A673 (cell line): ENCODE measurements around the gene OR51V1. TPM values are rescaled to one million over a fixed set of nuclear protein-coding genes. Genes with fewer than 3 reads are reported as not detected.

Experiments used
- BruUV-seq: library from RNA; stranded (reverse); fragments of 400-500 nt; replicated peaks from 2 replicates; lab custom pipeline; 2021; lab: Mats Ljungman, UMichigan
- CTCF ChIA-PET: fragments of 300-600 bp; sonication (Branson Sonifier 250); formaldehyde crosslinking; loops from one replicate; lab custom pipeline; 2022; ENCODE audit warnings: antibody characterized with exemption; lab: Charles Lee
- POLR2A ChIA-PET: fragments of 300-600 bp; sonication (Branson Sonifier 250); formaldehyde crosslinking; loops from one replicate; lab custom pipeline; 2022; ENCODE audit warnings: antibody characterized with exemption; ENCODE audit not compliant: low non-redundant PET; lab: Charles Lee
- DNase-seq: peaks from one replicate; pipeline ENCODE4 v3.0.0-alpha.2; 2015; ENCODE audit warnings: low spot score
- H3K27ac ChIP-seq: fragments of 200-600 bp; sonication (generic); 2 replicates; pipeline ENCODE4 v1.5.1; 2016; ENCODE audit warnings: mixed run types, low read depth, mild to moderate bottlenecking, mixed read lengths, antibody characterized with exemption, low read length; ENCODE audit not compliant: poor library complexity, severe bottlenecking
- H3K27me3 ChIP-seq: fragments of 200-600 bp; sonication (generic); replicated peaks from 2 replicates; pipeline ENCODE4 v1.6.1; 2017; ENCODE audit warnings: mixed run types, low read depth, mild to moderate bottlenecking, mixed read lengths, antibody characterized with exemption, low read length; ENCODE audit not compliant: insufficient read depth, poor library complexity
- H3K36me3 ChIP-seq: fragments of 200-600 bp; sonication (generic); 2 replicates; pipeline ENCODE4 v1.6.1; 2016; ENCODE audit warnings: mixed run types, mild to moderate bottlenecking, mixed read lengths, antibody characterized with exemption, low read length; ENCODE audit not compliant: insufficient read depth, poor library complexity, severe bottlenecking
- H3K4me1 ChIP-seq: fragments of 200-600 bp; sonication (generic); 2 replicates; pipeline ENCODE4 v1.6.1; 2017; ENCODE audit warnings: mixed run types, mild to moderate bottlenecking, mixed read lengths, antibody characterized with exemption, low read length; ENCODE audit not compliant: insufficient read depth, poor library complexity, severe bottlenecking
- H3K4me3 ChIP-seq: fragments of 200-600 bp; sonication (generic); 2 replicates; pipeline ENCODE4 v1.5.1; 2016; ENCODE audit warnings: low read depth, mixed run types, mild to moderate bottlenecking, mixed read lengths, low read length; ENCODE audit not compliant: poor library complexity, severe bottlenecking
- H3K9me3 ChIP-seq: fragments of 200-600 bp; sonication (generic); 2 replicates; pipeline ENCODE4 v1.6.1; 2016; ENCODE audit warnings: mixed run types, low read depth, mild to moderate bottlenecking, mixed read lengths, antibody characterized with exemption, low read length; ENCODE audit not compliant: poor library complexity, severe bottlenecking
- EZH2 ChIP-seq: fragments of 200-600 bp; sonication (generic); IDR thresholded peaks from 2 replicates; pipeline ENCODE4 v1.6.1; 2017; ENCODE audit warnings: borderline replicate concordance, low read depth, mild to moderate bottlenecking, mixed read lengths, antibody characterized with exemption, low read length; ENCODE audit not compliant: poor library complexity, severe bottlenecking
- intact Hi-C: fragments of 100-400 bp; cut with micrococcal nuclease; formaldehyde crosslinking; loops from one replicate; pipeline ENCODE4 v1.10.0; 2022; ENCODE audit not compliant: unreplicated experiment
- total RNA-seq: library from RNA; stranded (reverse); gene quantifications from 2 replicates; pipeline ENCODE4 v1.2.3, GENCODE V29; 2021
- TF ChIP-seq, protein P1 (sequence below): fragments of 300-800, 200-600 bp; sonication (generic); conservative IDR thresholded peaks from 2 replicates; pipeline ENCODE4 v1.5.1; 2017; ENCODE audit warnings: low read depth, mild to moderate bottlenecking, antibody characterized with exemption, low read length, moderate library complexity, mixed read lengths

Gene OR51V1
- total RNA-seq, 1 experiment from 2014 or later: not detected

DNA sequence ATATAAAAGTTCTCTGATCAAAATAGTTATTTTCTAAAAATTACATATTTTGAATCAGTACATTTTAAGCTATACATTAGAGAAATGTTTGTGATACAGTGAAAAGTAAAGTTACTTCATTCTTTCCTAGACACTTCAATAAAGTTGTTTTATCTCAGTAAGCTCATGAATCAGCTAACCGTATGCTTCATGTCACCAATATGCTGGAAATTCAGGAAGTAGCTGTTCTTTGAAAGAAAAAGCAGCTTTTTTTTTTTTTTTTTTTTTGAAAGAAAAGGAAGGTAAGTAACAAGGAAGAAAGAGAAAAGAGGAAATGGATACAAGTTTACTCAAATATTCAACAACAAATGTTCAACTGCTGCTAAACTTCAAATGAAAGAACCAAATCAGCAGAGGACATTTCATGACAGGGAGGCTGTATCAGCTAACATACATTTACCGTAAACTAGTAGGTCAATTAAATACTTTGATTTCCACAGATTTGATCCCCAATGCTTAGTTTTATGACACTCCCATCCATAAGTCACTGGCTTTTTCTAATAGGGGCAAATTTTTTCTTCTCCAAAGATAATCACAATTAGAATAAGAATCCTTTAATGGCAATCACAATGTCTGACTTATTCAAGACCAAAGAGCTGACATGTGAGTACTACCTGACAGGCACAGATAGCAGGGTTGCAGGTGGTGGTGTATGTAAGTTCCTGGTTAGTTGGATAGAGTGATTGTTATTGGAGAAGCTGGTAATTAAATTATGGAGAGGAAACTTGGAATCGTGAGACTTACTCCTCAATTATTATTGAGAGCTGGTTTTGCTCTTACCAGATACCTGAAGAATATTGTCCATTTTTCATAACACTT, 46.7 kb downstream of the OR51V1 start:
- ChIA-PET POLR2A (no interaction called here), CTCF (no interaction called here)
- DNase-seq: no peak
- no TSS peak for BruUV-seq
- Histone ChIP-seq H3K27me3 (no peaks in the 10 kb centered on the region), H3K27ac (no peak overlapping the region), H3K4me1 (no peaks in the 10 kb centered on the region), H3K4me3 (no peak overlapping the region), H3K9me3 (no peaks in the 10 kb centered on the region), H3K36me3 (no peaks in the 10 kb centered on the region)
- no peak for TF ChIP-seq EZH2
- TF ChIP-seq, protein P1, sequence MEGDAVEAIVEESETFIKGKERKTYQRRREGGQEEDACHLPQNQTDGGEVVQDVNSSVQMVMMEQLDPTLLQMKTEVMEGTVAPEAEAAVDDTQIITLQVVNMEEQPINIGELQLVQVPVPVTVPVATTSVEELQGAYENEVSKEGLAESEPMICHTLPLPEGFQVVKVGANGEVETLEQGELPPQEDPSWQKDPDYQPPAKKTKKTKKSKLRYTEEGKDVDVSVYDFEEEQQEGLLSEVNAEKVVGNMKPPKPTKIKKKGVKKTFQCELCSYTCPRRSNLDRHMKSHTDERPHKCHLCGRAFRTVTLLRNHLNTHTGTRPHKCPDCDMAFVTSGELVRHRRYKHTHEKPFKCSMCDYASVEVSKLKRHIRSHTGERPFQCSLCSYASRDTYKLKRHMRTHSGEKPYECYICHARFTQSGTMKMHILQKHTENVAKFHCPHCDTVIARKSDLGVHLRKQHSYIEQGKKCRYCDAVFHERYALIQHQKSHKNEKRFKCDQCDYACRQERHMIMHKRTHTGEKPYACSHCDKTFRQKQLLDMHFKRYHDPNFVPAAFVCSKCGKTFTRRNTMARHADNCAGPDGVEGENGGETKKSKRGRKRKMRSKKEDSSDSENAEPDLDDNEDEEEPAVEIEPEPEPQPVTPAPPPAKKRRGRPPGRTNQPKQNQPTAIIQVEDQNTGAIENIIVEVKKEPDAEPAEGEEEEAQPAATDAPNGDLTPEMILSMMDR: no peak
- intact Hi-C loops: no loop called here

DNA sequence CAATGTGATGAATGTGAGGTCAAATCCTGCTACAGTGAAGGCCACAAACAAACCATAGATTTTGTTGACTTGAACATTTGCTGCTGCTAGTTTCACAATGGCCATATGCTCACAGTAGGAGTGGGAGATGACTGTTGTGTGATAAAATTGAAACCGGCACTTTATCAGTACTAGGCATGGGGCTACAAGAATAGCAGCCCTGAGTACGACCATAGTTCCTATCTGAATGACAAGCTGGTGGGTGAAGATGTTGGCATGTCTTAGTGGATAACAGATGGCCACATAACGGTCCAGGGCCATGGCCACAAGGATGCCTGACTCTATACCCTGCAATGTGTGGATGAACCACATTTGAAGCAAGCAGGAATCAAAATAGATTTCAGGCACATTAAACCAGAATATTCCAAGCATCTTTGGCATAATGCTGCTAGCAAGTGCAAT, 48.7 kb downstream of the OR51V1 start:
- H3K27ac ChIP-seq: no peak overlapping the region
- intact Hi-C loops: no loop called here
- TF ChIP-seq EZH2: no peak
- TF ChIP-seq, protein P1: no peak
- no peak for DNase-seq
- CTCF ChIA-PET: no interaction called here
- POLR2A ChIA-PET: no interaction called here
- H3K36me3 ChIP-seq: no peaks in the 10 kb centered on the region
- H3K27me3 ChIP-seq: no peaks in the 10 kb centered on the region
- H3K9me3 ChIP-seq: no peaks in the 10 kb centered on the region
- H3K4me1 ChIP-seq: no peaks in the 10 kb centered on the region
- BruUV-seq: no TSS peak
- H3K4me3 ChIP-seq: no peak overlapping the region

Other genes starting within 250 kb of the OR51V1 start
- gene OR51A2, start 245.0 kb downstream of the OR51V1 start, total RNA-seq: not detected in 2 replicates
- not detected in 2 replicates for gene OR51L1, start 205.8 kb downstream of the OR51V1 start, total RNA-seq
- gene OR52J3, start 154.2 kb downstream of the OR51V1 start, total RNA-seq: not detected in 2 replicates
- gene OR52E2, start 141.1 kb downstream of the OR51V1 start, total RNA-seq: not detected in 2 replicates
- gene OR52E1, start 131.1 kb downstream of the OR51V1 start, total RNA-seq: not detected in 2 replicates
- not detected in 2 replicates for gene OR52A5, start 62.3 kb downstream of the OR51V1 start, total RNA-seq
- not detected in 2 replicates for gene OR52A1, start 45.9 kb downstream of the OR51V1 start, total RNA-seq
- not detected in 2 replicates for gene HBB, start 26.4 kb upstream of the OR51V1 start, total RNA-seq
- gene HBD, start 33.8 kb upstream of the OR51V1 start, total RNA-seq: not detected in 2 replicates
- gene HBG1, start 49.2 kb upstream of the OR51V1 start, total RNA-seq: not detected in 2 replicates
- gene HBG2, start 54.1 kb upstream of the OR51V1 start, total RNA-seq: not detected in 2 replicates
- gene HBE1, start 69.3 kb upstream of the OR51V1 start, total RNA-seq: not detected in 2 replicates
- gene OR51B4, start 101.3 kb upstream of the OR51V1 start, total RNA-seq: not detected in 2 replicates
- gene OR51B2, start 123.6 kb upstream of the OR51V1 start, total RNA-seq: not detected in 2 replicates
- gene OR51B5, start 142.8 kb upstream of the OR51V1 start, total RNA-seq: not detected in 2 replicates
- gene OR51B6, start 150.8 kb upstream of the OR51V1 start, total RNA-seq: not detected in 2 replicates
- not detected in 2 replicates for gene OR51M1, start 183.1 kb upstream of the OR51V1 start, total RNA-seq
- not detected in 2 replicates for gene OR51Q1, start 221.4 kb upstream of the OR51V1 start, total RNA-seq
- not detected in 2 replicates for gene OR51I1, start 240.8 kb upstream of the OR51V1 start, total RNA-seq
- not detected in 2 replicates for gene OR51I2, start 248.6 kb upstream of the OR51V1 start, total RNA-seq